NCI-H2196 treated with DMSO at 0.1 percent for 48 hours (cell line): ENCODE results near the gene ZNF418.
"Not testable (repeated sequence)": the region's sequence is repeated elsewhere in the genome, so short reads cannot be mapped to it uniquely, and the experiment has no call there.

Experiments used
- DNase-seq: peaks from one replicate; lab custom pipeline; 2025; ENCODE audit not compliant: unreplicated experiment; lab: John Stamatoyannopoulos, UW

The ZNF418 gene

DNA sequence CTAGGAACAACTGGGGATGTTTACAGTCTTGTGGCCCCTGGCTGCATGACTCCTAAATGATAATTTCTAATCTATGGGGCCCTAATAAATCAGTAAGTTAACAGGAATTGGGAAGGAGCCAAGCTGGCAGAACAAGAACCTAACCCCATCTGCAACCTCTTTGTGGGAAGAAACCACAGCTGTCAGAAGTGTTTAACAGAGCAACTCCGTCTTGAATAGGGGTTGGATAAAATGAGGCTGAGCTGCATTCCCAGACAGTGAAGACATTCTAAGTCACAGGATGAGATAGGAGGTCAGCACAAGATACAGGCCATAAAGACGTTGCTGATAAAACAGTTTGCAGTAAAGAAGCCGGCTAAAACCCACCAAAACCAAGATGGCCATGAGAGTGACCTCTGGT lies 44.5 kb downstream of the ZNF418 start:
- not testable (repeated sequence) for DNase-seq

- no peak for DNase-seq
These were observed 46.5 kb downstream of the ZNF418 start, which contains the start of gene ZNF814 for GRCh38 chr19:57888560-57889231. Gene ZNF814, minus strand, starts transcription at chr19:57889037. Its CDS starts 235 bp downstream, at chr19:57888802.

- DNase-seq, result no peak
These were observed 47.1 kb downstream of the ZNF418 start for GRCh38 chr19:57888107-57888559.

DNA sequence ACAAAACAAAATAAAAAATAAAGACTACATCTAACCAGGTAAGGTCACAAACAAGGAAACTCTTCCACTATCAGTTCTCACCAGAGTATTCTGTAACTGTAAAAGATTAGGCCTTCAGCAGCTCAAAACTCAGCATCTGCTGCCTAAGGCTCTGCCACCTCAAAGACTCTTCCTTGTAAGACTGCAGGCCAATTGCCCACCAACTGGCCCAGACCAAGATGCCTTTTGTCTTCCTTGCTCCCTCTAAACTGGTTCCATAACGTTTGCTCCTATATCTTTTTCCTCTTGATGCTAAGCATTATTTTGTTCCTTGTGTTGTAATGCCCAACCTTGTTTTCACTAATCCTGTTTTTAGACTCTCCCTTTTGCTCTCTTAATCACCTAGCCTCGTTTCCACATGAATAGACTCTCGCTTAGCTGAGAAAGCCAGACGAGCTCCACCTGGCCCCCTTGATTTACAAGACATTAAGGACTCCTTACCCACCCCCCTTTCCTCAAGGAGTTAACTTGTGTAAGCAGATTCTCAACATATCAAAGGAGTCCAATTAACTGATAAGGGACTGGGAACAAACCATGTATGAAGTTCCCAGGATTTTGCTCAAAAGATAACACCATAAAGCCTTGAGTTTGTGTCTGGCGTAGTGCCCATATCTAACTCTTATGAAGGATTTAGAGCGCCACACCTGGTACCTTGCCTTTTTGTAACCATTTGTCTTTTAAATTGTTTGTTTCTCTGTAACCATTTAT lies 47.8 kb downstream of the ZNF418 start:
- no peak for DNase-seq

- DNase-seq, result no peak
These were observed 49.2 kb downstream of the ZNF418 start for GRCh38 chr19:57886046-57886445.

DNA sequence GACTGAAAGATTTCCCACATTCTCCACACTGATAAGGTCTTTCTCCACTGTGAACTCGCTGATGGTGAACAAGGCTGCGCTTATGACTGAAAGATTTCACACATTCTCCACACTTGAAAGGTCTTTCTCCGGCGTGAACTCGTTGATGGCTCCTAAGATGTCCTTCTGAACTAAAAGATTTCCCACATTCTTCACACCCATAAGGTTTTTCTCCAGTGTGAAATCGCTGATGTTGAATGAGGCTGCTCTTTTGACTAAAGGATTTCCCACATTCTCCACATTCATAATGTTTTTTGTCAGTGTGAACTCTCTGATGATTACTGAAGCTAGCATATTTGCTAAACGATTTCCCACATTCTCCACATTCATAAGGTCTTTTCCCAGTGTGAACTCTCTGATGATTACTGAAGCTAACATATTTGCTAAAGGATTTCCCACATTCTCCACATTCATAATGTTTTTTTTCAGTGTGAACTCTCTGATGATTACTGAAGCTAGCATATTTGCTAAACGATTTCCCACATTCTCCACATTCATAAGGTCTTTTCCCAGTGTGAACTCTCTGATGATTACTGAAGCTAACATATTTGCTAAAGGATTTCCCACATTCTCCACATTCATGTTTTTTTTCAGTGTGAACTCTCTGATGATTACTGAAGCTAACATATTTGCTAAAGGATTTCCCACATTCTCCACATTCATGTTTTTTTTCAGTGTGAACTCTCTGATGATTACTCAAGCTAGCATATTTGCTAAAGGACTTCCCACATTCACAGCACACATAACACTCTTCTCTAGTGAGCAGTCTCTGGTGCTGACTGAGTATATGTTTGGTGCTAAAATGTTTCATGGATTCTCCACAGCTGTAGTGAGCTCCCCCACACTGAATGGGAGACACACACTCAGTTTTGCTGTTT lies 61.1 kb downstream of the ZNF418 start:
- DNase-seq, result not testable (repeated sequence)

DNA sequence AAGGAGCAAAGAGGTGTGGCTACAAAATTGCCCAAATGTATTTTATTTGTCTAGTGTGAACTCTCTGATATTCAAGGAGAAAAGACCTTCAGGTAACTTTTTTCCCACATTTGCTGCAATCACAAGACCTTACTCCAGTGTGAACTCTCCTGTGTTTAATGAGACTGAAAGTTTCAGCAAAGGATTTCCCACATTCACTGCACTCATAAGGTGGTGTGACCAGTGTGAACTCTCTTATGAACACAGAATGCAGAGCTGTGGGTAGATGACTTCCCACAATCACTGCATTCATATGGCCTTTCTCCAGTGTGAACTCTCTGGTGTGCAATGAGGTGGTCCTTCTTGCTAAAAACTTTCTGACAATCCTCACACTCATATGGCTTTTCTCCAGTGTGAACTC lies 62.8 kb downstream of the ZNF418 start:
- no peak for DNase-seq
